Brain microvascular endothelial cell (primary cell): ENCODE data around the gene MARS1.

Source experiments
- DNase-seq: peaks from one replicate; pipeline ENCODE4 v3.0.0-alpha.2; 2020
- H3K27ac ChIP-seq: fragments of 250-450 bp; sonication (Bioruptor Pico); 2 replicates; pipeline ENCODE4 v1.5.1; 2020; ENCODE audit warnings: mild to moderate bottlenecking, moderate library complexity
- H3K27me3 ChIP-seq: fragments of 250-450 bp; sonication (Bioruptor Pico); replicated peaks from 2 replicates; pipeline ENCODE4 v1.5.1; 2020; ENCODE audit warnings: mild to moderate bottlenecking
- H3K36me3 ChIP-seq: fragments of 250-450 bp; sonication (Bioruptor Pico); replicated peaks from 2 replicates; pipeline ENCODE4 v1.5.1; 2020; ENCODE audit warnings: mild to moderate bottlenecking
- H3K4me3 ChIP-seq: 2 replicates; pipeline ENCODE4 v1.5.1; 2011; ENCODE audit warnings: low read depth, mild to moderate bottlenecking, control low read depth, low read length, moderate library complexity
- in situ Hi-C: cut with HindIII; loops from 2 replicates; pipeline ENCODE4 v1.10.0; 2017; ENCODE audit warnings: low sequenced_read_pairs, low pct_ligation_motif_present
- TF ChIP-seq, protein P1 (sequence below): IDR thresholded peaks from 2 replicates; pipeline ENCODE4 v1.5.1; 2011; ENCODE audit warnings: low read depth, mild to moderate bottlenecking, moderate library complexity, low read length, control low read depth, inconsistent platforms; ENCODE audit errors: missing control alignments

MARS1 gene

DNA sequence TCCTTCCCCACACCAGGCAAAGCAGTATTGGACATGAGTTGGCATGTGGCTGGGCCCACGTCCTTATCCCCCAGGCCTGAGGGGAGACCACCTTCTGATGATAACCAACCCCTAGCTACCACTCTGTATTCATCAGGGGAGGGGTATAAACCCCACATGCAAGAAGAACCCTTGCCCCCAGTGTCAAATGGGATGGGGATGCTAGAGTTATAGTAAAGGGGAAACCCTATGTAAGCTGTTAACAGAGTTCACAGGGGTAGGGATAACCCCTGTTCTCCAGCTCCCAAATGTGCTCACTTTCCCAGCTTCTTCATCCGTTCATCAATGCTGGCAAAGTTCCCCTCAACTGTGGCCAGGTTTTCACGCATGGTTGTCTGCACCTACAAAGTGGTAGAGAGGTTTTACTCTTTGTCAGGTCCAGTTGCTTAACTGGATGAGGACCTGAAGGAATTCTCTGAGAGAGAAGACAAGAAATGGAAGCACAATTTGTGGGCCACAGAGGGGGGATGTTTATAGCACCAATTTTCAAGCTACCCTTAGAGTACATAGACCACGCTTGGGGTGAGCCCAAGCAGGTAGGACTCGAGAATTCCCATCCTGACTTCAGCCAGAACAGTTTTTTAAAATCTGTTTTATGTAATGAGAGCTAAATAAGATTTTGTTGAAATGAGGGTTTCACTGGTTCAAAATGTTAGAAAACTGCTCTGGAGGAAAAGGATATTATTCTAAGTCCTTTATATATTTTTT is 42.7 kb downstream of the MARS1 start:
- in situ Hi-C loops = no loop called here
- no peak overlapping the region for H3K27ac ChIP-seq
- TF ChIP-seq, protein P1, sequence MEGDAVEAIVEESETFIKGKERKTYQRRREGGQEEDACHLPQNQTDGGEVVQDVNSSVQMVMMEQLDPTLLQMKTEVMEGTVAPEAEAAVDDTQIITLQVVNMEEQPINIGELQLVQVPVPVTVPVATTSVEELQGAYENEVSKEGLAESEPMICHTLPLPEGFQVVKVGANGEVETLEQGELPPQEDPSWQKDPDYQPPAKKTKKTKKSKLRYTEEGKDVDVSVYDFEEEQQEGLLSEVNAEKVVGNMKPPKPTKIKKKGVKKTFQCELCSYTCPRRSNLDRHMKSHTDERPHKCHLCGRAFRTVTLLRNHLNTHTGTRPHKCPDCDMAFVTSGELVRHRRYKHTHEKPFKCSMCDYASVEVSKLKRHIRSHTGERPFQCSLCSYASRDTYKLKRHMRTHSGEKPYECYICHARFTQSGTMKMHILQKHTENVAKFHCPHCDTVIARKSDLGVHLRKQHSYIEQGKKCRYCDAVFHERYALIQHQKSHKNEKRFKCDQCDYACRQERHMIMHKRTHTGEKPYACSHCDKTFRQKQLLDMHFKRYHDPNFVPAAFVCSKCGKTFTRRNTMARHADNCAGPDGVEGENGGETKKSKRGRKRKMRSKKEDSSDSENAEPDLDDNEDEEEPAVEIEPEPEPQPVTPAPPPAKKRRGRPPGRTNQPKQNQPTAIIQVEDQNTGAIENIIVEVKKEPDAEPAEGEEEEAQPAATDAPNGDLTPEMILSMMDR = no peak
- H3K36me3 ChIP-seq = peaks cover 81% of the 10 kb centered on the region
- H3K27me3 ChIP-seq = no peaks in the 10 kb centered on the region
- no peak overlapping the region for H3K4me3 ChIP-seq
- no peak for DNase-seq

DNA sequence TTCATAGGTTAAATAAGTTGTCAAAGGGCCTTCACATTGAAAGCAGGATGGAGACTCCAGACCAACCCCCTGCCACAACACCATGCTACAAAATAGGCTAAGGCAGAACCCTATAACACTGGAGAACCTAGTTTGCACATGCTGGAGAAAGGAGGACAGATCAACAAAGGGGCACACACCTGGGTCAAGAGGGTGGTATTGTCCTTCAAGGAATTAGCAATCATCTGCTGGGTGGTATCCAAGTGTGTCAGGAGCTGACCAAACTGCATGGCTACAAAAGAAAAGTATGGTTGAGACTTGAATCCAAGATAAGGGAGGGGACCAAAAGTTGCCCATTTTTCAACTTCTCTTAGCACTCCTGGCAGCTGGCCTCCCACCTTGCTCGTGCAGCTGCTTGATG is 44.0 kb downstream of the MARS1 start:
- TF ChIP-seq, protein P1 = no peak
- Histone ChIP-seq H3K27me3 (no peaks in the 10 kb centered on the region), H3K36me3 (peaks cover 78% of the 10 kb centered on the region), H3K4me3 (no peak overlapping the region), H3K27ac (no peak overlapping the region)
- DNase-seq = no peak
- in situ Hi-C loops = no loop called here

DNA sequence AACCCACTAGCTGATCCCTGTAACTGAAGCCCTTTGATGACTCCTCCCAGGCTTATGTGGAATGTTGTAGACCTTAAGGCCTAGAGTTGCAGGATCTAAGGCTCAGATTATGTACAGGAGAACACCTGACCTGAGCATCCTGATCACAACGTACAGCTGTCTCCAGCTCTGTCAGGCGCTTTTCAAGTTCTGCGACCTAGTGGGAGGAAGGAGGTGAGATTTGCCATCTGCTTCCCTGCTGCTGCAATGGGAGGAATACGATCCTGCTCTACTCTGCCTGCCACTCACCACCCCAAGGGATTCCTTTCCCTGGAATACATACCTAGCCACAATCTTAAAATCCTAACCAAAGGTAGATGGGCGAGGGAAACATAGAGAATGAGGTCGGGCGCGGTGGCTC is 45.2 kb downstream of the MARS1 start:
- no peaks in the 10 kb centered on the region for H3K27me3 ChIP-seq
- H3K27ac ChIP-seq = no peak overlapping the region
- TF ChIP-seq, protein P1 = no peak
- no peak overlapping the region for H3K4me3 ChIP-seq
- in situ Hi-C loops = no loop called here
- H3K36me3 ChIP-seq = peaks cover 71% of the 10 kb centered on the region
- no peak for DNase-seq

DNA sequence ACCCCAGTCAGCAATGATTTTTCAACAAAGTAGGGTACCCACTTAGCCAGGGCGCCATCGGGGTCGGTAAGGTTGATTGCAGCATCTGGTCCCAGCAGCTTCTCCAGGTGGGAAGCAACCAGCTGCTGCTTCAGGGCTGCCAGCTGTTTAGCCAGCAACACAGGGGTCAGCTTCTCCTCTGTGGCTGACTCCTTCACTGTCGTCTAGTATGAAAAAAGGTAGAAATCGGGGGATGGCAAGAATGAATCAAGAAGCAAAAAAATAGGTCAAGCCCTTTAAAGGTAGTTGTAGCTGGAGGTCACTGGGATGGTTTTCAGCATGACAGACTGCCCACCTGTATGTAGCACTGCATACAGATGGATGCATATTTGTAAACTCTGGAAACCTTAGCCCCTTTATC is 46.4 kb downstream of the MARS1 start:
- H3K4me3 ChIP-seq = no peak overlapping the region

DNA sequence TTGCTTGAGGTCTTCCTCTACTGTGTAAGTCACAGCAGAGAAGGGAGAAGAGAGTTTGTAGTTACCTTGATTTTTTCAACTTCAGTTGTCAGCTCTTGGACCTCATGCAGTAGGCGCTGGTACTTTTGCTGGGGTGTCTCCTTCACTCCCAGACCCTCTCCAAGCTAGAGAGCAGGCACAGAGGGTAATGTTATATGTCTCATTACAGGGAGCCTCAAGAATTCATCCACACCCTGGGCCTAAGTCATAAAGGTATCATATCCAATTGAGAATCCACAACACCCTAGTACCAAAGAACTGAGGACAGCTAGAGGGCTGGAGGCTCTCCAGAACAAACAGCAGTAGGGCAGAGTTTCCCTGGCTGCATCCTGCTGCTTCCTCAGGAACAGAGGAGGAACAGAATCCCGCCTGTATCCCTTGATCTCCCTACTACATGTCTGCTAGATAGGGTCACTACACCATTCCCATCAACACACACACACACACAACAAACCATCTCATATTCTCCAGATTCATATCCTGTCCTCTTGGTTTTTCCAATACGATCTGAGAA is 47.2 kb downstream of the MARS1 start:
- H3K27ac ChIP-seq = no peak overlapping the region
- H3K27me3 ChIP-seq = no peaks in the 10 kb centered on the region
- DNase-seq = no peak
- H3K4me3 ChIP-seq = no peak overlapping the region
- in situ Hi-C loops = no loop called here
- H3K36me3 ChIP-seq = peaks cover 73% of the 10 kb centered on the region
- TF ChIP-seq, protein P1 = no peak

More for the DNA sequence above, 46.4 kb downstream of the MARS1 start:
- no peak for DNase-seq
- TF ChIP-seq, protein P1 = no peak
- in situ Hi-C loops = no loop called here
- no peak overlapping the region for H3K27ac ChIP-seq
- H3K27me3 ChIP-seq = no peaks in the 10 kb centered on the region
- peaks cover 71% of the 10 kb centered on the region for H3K36me3 ChIP-seq
